Measurements from ENCODE around the gene NPHP4.

NPHP4 gene

GRCh38 chr1:5991381-5992025 is 722 bp downstream of the NPHP4 start:
- DNase-seq, result peak in 21 of 51 donors; percentile 32 to 72 (median 52)

- peak in 1 of 51 donors; percentile 36 for DNase-seq
Measured at GRCh38 chr1:5990913-5991312, 1.3 kb downstream of the NPHP4 start.

GRCh38 chr1:5989731-5990271 is 2.4 kb downstream of the NPHP4 start:
- DNase-seq, result no peak

- DNase-seq, result no peak
Measured at GRCh38 chr1:5989286-5989605, 3.0 kb downstream of the NPHP4 start.

- no peak for DNase-seq
Measured at GRCh38 chr1:5988596-5989285, 3.5 kb downstream of the NPHP4 start.

- DNase-seq, result no peak
Measured at GRCh38 chr1:5986018-5986417, 6.2 kb downstream of the NPHP4 start.

- no peak for DNase-seq
Measured at GRCh38 chr1:5985250-5985649, 7.0 kb downstream of the NPHP4 start.

- DNase-seq, result no peak
Measured at GRCh38 chr1:5983361-5984103, 8.7 kb downstream of the NPHP4 start.

GRCh38 chr1:5982868-5983267 is 9.4 kb downstream of the NPHP4 start:
- no peak for DNase-seq

GRCh38 chr1:5982276-5982675 is 9.9 kb downstream of the NPHP4 start:
- DNase-seq, result no peak

GRCh38 chr1:5981009-5981380 is 11.2 kb downstream of the NPHP4 start:
- no peak for DNase-seq

- peak in 3 of 51 donors; percentile 16 to 33 (median 19) for DNase-seq
Measured at GRCh38 chr1:5980314-5981008, 11.8 kb downstream of the NPHP4 start.

GRCh38 chr1:5979536-5980313 is 12.5 kb downstream of the NPHP4 start:
- no peak for DNase-seq

- no peak for DNase-seq
Measured at GRCh38 chr1:5978452-5978851, 13.8 kb downstream of the NPHP4 start.

GRCh38 chr1:5977494-5978444 is 14.5 kb downstream of the NPHP4 start:
- DNase-seq, result no peak

- no peak for DNase-seq
Measured at GRCh38 chr1:5976726-5977493, 15.3 kb downstream of the NPHP4 start.

GRCh38 chr1:5976231-5976630 is 16.0 kb downstream of the NPHP4 start:
- no peak for DNase-seq

GRCh38 chr1:5975133-5975880 is 16.9 kb downstream of the NPHP4 start:
- DNase-seq, result peak in 43 of 51 donors; percentile 8 to 78 (median 44)

All from hypothalamus (tissue), 51 donors.